ENCODE data around the gene GABBR2. TPM values are rescaled to one million over a fixed set of nuclear protein-coding genes. Genes with fewer than 3 reads are reported as not detected.

The GABBR2 gene
- total and polyA plus RNA-seq, 9 of the 15 experiments (the other 6 are each of a cell fraction or from before 2014, with no cell fraction given) = 0.15 to 1.9 (median 0.32) TPM

DNA sequence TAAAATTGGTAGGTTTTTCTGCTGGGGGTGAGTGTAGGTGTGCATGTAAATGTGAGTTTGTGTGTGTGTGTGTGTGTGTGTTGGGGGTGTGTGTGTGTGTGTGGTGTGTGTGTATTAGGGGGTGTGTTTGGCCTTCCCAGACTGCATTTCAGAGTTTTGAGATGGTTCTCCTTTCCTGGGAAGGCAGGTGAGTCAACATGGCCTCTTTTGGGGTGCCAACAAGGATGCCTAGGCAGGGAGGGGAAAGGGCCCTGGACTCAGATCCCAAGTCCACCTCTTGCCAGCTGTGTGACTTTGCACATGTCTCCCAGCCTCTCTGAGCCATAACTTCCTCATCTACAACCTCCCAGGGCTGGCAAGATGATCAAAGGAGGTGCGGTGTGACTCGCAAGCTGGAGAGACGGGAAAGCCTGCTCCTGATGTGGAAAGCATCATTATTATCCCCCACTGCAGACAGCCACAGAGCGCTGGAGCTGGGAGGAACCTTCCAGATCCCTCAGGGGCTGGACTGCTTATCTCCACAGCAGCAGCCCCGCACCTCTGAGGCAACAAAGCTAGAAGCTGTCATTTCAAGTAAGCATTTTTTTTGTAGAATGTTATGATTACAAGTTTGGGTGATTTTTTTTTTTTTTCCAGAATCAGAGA is 389.8 kb downstream of the GABBR2 start (continued):
- TF ChIP-seq TCF7 (IDR thresholded peaks at IDR 0.05; ENCODE audit: borderline replicate concordance) (no peak), HDAC2 (IDR thresholded peaks at IDR 0.05) (peak; percentile 81; the same call in 1 of the 2 replicates), ARID1B (IDR thresholded peaks at IDR 0.05) (peak; percentile 75), GATAD2A (IDR thresholded peaks at IDR 0.05) (0 out of 2 replicates have a peak, but pooled peaks have one; percentile 25), MEF2A (IDR thresholded peaks at IDR 0.05; ENCODE audit: control insufficient read depth, low read depth, low read length) (no peak), MTA2 (IDR thresholded peaks at IDR 0.05; ENCODE audit: low read depth) (peak; percentile 49), EHMT2 (IDR thresholded peaks at IDR 0.05) (no peak), ZBTB8A (IDR thresholded peaks at IDR 0.05; ENCODE audit: partially characterized antibody) (no peak), LEF1 (IDR thresholded peaks at IDR 0.05) (peak; percentile 36; the same call in 1 of the 2 replicates), SOX6 (IDR thresholded peaks at IDR 0.05) (0 out of 2 replicates have a peak, but pooled peaks have one; percentile 56), CBFA2T3 (IDR thresholded peaks at IDR 0.05) (peak; percentile 85), SMAD4 (CRISPR knock-in tag; conservative IDR thresholded peaks at IDR 0.05) (peak; percentile 58), POLR2AphosphoS5 (IDR thresholded peaks at IDR 0.05; ENCODE audit: control insufficient read depth, insufficient read depth, low read depth, low read length) (peak; percentile 39; the same call in 1 of the 2 replicates), MTA3 (IDR thresholded peaks at IDR 0.05; ENCODE audit: borderline replicate concordance) (no peak), CTBP1 (IDR thresholded peaks at IDR 0.05; ENCODE audit: borderline replicate concordance) (peak; percentile 88; the same call in 1 of the 2 replicates), KLF16 (IDR thresholded peaks at IDR 0.05) (0 out of 2 replicates have a peak, but pooled peaks have one; percentile 23), SMARCA4 (IDR thresholded peaks at IDR 0.05) (peak; percentile 74), NFE2 (IDR thresholded peaks at IDR 0.05; ENCODE audit: low read depth) (0 out of 2 replicates have a peak, but pooled peaks have one; percentile 9), CXXC5 (CRISPR knock-in tag; IDR thresholded peaks at IDR 0.05) (peak; percentile 50), CC2D1A (IDR thresholded peaks at IDR 0.05) (0 out of 2 replicates have a peak, but pooled peaks have one; percentile 11), RCOR1 (IDR thresholded peaks at IDR 0.05; ENCODE audit: borderline replicate concordance in 1 of 2, low read depth in 2 of 2, low read length in 2 of 2) (peak; percentile 63 to 76; a peak in 3 of 4 replicates)
- TF ChIP-seq, protein P1, sequence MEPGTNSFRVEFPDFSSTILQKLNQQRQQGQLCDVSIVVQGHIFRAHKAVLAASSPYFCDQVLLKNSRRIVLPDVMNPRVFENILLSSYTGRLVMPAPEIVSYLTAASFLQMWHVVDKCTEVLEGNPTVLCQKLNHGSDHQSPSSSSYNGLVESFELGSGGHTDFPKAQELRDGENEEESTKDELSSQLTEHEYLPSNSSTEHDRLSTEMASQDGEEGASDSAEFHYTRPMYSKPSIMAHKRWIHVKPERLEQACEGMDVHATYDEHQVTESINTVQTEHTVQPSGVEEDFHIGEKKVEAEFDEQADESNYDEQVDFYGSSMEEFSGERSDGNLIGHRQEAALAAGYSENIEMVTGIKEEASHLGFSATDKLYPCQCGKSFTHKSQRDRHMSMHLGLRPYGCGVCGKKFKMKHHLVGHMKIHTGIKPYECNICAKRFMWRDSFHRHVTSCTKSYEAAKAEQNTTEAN (CRISPR knock-in tag; IDR thresholded peaks at IDR 0.05) = no peak
- TF ChIP-seq, protein P2, sequence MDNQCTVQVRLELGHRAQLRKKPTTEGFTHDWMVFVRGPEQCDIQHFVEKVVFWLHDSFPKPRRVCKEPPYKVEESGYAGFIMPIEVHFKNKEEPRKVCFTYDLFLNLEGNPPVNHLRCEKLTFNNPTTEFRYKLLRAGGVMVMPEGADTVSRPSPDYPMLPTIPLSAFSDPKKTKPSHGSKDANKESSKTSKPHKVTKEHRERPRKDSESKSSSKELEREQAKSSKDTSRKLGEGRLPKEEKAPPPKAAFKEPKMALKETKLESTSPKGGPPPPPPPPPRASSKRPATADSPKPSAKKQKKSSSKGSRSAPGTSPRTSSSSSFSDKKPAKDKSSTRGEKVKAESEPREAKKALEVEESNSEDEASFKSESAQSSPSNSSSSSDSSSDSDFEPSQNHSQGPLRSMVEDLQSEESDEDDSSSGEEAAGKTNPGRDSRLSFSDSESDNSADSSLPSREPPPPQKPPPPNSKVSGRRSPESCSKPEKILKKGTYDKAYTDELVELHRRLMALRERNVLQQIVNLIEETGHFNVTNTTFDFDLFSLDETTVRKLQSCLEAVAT (IDR thresholded peaks at IDR 0.05) = no peak
- TF ChIP-seq, protein P3, sequence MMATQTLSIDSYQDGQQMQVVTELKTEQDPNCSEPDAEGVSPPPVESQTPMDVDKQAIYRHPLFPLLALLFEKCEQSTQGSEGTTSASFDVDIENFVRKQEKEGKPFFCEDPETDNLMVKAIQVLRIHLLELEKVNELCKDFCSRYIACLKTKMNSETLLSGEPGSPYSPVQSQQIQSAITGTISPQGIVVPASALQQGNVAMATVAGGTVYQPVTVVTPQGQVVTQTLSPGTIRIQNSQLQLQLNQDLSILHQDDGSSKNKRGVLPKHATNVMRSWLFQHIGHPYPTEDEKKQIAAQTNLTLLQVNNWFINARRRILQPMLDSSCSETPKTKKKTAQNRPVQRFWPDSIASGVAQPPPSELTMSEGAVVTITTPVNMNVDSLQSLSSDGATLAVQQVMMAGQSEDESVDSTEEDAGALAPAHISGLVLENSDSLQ (IDR thresholded peaks at IDR 0.05) = peak; percentile 62

Measured in K562 (cell line).